NCI-H146 (cell line): ENCODE measurements around the gene OLIG1.

Experiments
- DNase-seq: peaks from one replicate; lab custom pipeline; 2025; lab: John Stamatoyannopoulos, UW

OLIG1 gene

GRCh38 chr21:33063375-33063883 lies 6.5 kb upstream of the OLIG1 start:
- no peak for DNase-seq

GRCh38 chr21:33063907-33064622 lies 5.9 kb upstream of the OLIG1 start:
- no peak for DNase-seq

GRCh38 chr21:33064623-33065390 lies 5.1 kb upstream of the OLIG1 start:
- no peak for DNase-seq

- no peak for DNase-seq
Measured at GRCh38 chr21:33067043-33067442, 2.9 kb upstream of the OLIG1 start.

GRCh38 chr21:33067457-33067856 lies 2.5 kb upstream of the OLIG1 start:
- no peak for DNase-seq

- DNase-seq = no peak
Measured at GRCh38 chr21:33069243-33069642, 698 bp upstream of the OLIG1 start.

GRCh38 chr21:33069645-33069993 lies 322 bp upstream of the OLIG1 start:
- DNase-seq = no peak

GRCh38 chr21:33070744-33070997 lies 730 bp downstream of the OLIG1 start:
- no peak for DNase-seq

- DNase-seq = no peak
Measured at GRCh38 chr21:33070998-33071769, 1.2 kb downstream of the OLIG1 start.

GRCh38 chr21:33071770-33072306 lies 1.9 kb downstream of the OLIG1 start:
- no peak for DNase-seq

GRCh38 chr21:33073636-33074035 lies 3.7 kb downstream of the OLIG1 start:
- DNase-seq = no peak

GRCh38 chr21:33075128-33075527 lies 5.2 kb downstream of the OLIG1 start:
- DNase-seq = no peak

GRCh38 chr21:33075596-33076195 lies 5.8 kb downstream of the OLIG1 start:
- DNase-seq = no peak

GRCh38 chr21:33076600-33077329 lies 6.8 kb downstream of the OLIG1 start:
- no peak for DNase-seq

- no peak for DNase-seq
Measured at GRCh38 chr21:33078907-33079582, 9.1 kb downstream of the OLIG1 start.

- no peak for DNase-seq
Measured at GRCh38 chr21:33080376-33080775, 10.4 kb downstream of the OLIG1 start.

- no peak for DNase-seq
Measured at GRCh38 chr21:33080776-33081175, 10.8 kb downstream of the OLIG1 start.

- DNase-seq = no peak
Measured at GRCh38 chr21:33088384-33088783, 18.4 kb downstream of the OLIG1 start.

- DNase-seq = no peak
Measured at GRCh38 chr21:33089395-33090119, 19.6 kb downstream of the OLIG1 start.

- no peak for DNase-seq
Measured at GRCh38 chr21:33096426-33096825, 26.5 kb downstream of the OLIG1 start.
